Stimulated activated CD8-positive, alpha-beta memory T cell treated with anti-CD3 and anti-CD28 coated beads, Interleukin-7, amount 100 ng/mL, for 1 hour (primary cell): Measurements from ENCODE around the gene PCBP4.

ENCODE experiments used
- DNase-seq, 2 donors: peaks; one replicate each; pipeline ENCODE4 v3.0.0-alpha.2; 2020; ENCODE audit warnings: low read depth in 2 of 2

PCBP4 gene

DNA sequence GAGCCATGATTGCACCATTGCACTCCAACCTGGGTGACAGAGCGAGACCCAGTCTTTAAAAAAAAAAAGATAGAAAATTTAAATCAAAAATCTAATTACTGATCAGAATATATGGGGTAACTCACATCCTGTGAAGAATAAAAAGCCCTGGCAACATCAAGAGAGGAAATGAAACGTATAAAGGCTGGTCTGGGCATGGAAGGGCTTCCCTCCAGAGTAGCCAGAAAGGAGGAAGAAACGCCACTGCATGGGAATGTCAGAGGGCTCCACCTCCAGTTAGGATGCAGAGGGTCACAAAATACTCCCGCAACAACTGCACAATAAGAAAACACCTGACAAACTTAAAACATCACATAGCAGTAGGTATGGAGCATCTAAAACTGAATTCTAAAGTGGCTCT is 59.2 kb downstream of the PCBP4 start:
- no peak for DNase-seq
